Liver (tissue), 9 donors: ENCODE data around the gene RABL6. TPM values are rescaled to one million over a fixed set of nuclear protein-coding genes. Genes with fewer than 3 reads are reported as not detected.

Source experiments
- DNase-seq: peaks from one replicate; pipeline ENCODE4 v3.0.0-alpha.2; 2017; ENCODE audit warnings: low spot score
- H3K27ac ChIP-seq, 2 donors: one replicate each; pipeline ENCODE4 v1.7.0; 2013; ENCODE audit warnings: inconsistent platforms in 2 of 2, low read length in 2 of 2, control low read depth in 1 of 2, low read depth in 1 of 2, mild to moderate bottlenecking in 1 of 2
- H3K27me3 ChIP-seq, 4 donors: one replicate each; pipeline versions ENCODE4 v1.6.1 to v1.7.0; 2013; ENCODE audit warnings: low read length in 3 of 4, inconsistent platforms in 1 of 4, mild to moderate bottlenecking in 1 of 4, moderate library complexity in 1 of 4; ENCODE audit not compliant: control insufficient read depth in 4 of 4, insufficient read depth in 4 of 4
- H3K36me3 ChIP-seq, 4 donors: one replicate each; pipeline versions ENCODE4 v1.6.1 to v1.7.0; 2013; ENCODE audit warnings: low read length in 3 of 4, mild to moderate bottlenecking in 3 of 4, low read depth in 1 of 4, moderate library complexity in 1 of 4; ENCODE audit not compliant: control insufficient read depth in 4 of 4, insufficient read depth in 3 of 4
- H3K4me1 ChIP-seq, 4 donors: one replicate each; pipeline versions ENCODE4 v1.6.1 to v1.7.0; 2013; ENCODE audit warnings: low read length in 3 of 4, mild to moderate bottlenecking in 3 of 4, moderate library complexity in 1 of 4; ENCODE audit not compliant: control insufficient read depth in 4 of 4, insufficient read depth in 4 of 4
- H3K4me3 ChIP-seq, 3 donors: one replicate each; pipeline versions ENCODE4 v1.6.1 to v1.7.0; 2013; ENCODE audit warnings: low read length in 3 of 3, control low read depth in 1 of 3, low read depth in 1 of 3, mild to moderate bottlenecking in 1 of 3
- H3K9ac ChIP-seq, 2 donors: one replicate each; pipeline ENCODE4 v1.7.0; 2013; ENCODE audit warnings: low read length in 2 of 2, mild to moderate bottlenecking in 2 of 2, moderate library complexity in 2 of 2, control low read depth in 1 of 2, low read depth in 1 of 2
- H3K9me3 ChIP-seq, 4 donors: one replicate each; pipeline versions ENCODE4 v1.6.1 to v1.7.0; 2013; ENCODE audit warnings: low read length in 3 of 4; ENCODE audit not compliant: control insufficient read depth in 4 of 4
- ATF3 ChIP-seq: IDR thresholded peaks from 2 replicates; pipeline ENCODE4 v1.6.1; 2016; ENCODE audit warnings: antibody characterized with exemption
- EGR1 ChIP-seq, 2 donors: IDR thresholded peaks; 2 replicates each; pipeline ENCODE4 v1.6.1; 2016 to 2018; ENCODE audit warnings: antibody characterized with exemption in 2 of 2, low read depth in 2 of 2
- FOXA1 ChIP-seq: IDR thresholded peaks from 2 replicates; pipeline ENCODE4 v1.6.1; 2016; ENCODE audit warnings: antibody characterized with exemption
- FOXA2 ChIP-seq: IDR thresholded peaks from 2 replicates; pipeline ENCODE4 v1.6.1; 2016; ENCODE audit warnings: antibody characterized with exemption
- GABPA ChIP-seq, 2 donors: IDR thresholded peaks in 1 of 2; conservative IDR thresholded peaks in 1 of 2; 2 replicates each; pipeline ENCODE4 v1.6.1; 2016; ENCODE audit warnings: antibody characterized with exemption in 2 of 2, mild to moderate bottlenecking in 1 of 2, moderate library complexity in 1 of 2
- HNF4A ChIP-seq, 2 donors: conservative IDR thresholded peaks; 2 replicates each; pipeline ENCODE4 v1.6.1; 2016; ENCODE audit warnings: antibody characterized with exemption in 2 of 2, mild to moderate bottlenecking in 2 of 2
- HNF4G ChIP-seq: IDR thresholded peaks from 2 replicates; pipeline ENCODE4 v1.6.1; 2016; ENCODE audit warnings: antibody characterized with exemption
- JUND ChIP-seq, 2 donors: IDR thresholded peaks; 2 replicates each; pipeline ENCODE4 v1.6.1; 2016; ENCODE audit warnings: antibody characterized with exemption in 2 of 2
- MAX ChIP-seq: IDR thresholded peaks from 2 replicates; pipeline ENCODE4 v1.6.1; 2016; ENCODE audit warnings: antibody characterized with exemption
- NR2F2 ChIP-seq: IDR thresholded peaks from 2 replicates; pipeline ENCODE4 v1.6.1; 2016; ENCODE audit warnings: antibody characterized with exemption
- RAD21 ChIP-seq, 2 donors: IDR thresholded peaks; 2 replicates each; pipeline ENCODE4 v1.6.1; 2016; ENCODE audit warnings: antibody characterized with exemption in 2 of 2, mild to moderate bottlenecking in 2 of 2
- REST ChIP-seq: IDR thresholded peaks from 2 replicates; pipeline ENCODE4 v1.6.1; 2016; ENCODE audit warnings: antibody characterized with exemption, mild to moderate bottlenecking
- RXRA ChIP-seq, 2 donors: IDR thresholded peaks; 2 replicates each; pipeline ENCODE4 v1.6.1; 2017 to 2018; ENCODE audit warnings: antibody characterized with exemption in 2 of 2, mild to moderate bottlenecking in 1 of 2
- SP1 ChIP-seq: IDR thresholded peaks from 2 replicates; pipeline ENCODE4 v1.6.1; 2018; ENCODE audit warnings: antibody characterized with exemption, mild to moderate bottlenecking
- TAF1 ChIP-seq: conservative IDR thresholded peaks from 2 replicates; pipeline ENCODE4 v1.6.1; 2016; ENCODE audit warnings: antibody characterized with exemption, mild to moderate bottlenecking
- YY1 ChIP-seq: IDR thresholded peaks from 2 replicates; pipeline ENCODE4 v1.6.1; 2016; ENCODE audit warnings: antibody characterized with exemption, mild to moderate bottlenecking
- WGBS: extraction: QIAGEN DNeasy Blood & Tissue Kit; methylation state at CpG from one replicate; pipeline ENCODE4 v1.1.7; 2013; 5-methylcytosine and 5-hydroxymethylcytosine counted together
- polyA plus RNA-seq, 2 donors: library from polyadenylated mRNA; stranded (reverse) in 1 of 2; unstranded in 1 of 2; fragments of 200-250 nt in 1 of 2; fragments of >200 nt in 1 of 2; fragmentation: Nextera tagmentation in 1 of 2; extraction: Ambion mirVana in 1 of 2; gene quantifications; one replicate each; pipeline versions ENCODE4 v1.2.1 to v1.2.3, GENCODE V29; 2013 to 2015
- total RNA-seq, 2 donors: library from RNA; depleted of rRNA; stranded (reverse); fragments of >200 nt; gene quantifications; one replicate each; pipeline ENCODE4 v1.2.3, GENCODE V29; 2014
- donor health status: healthy.
- donor health status: healthy.
- donor health status: healthy.
- donor health status: healthy.
- donor health status: healthy.

Gene RABL6
- total and polyA plus RNA-seq, 4 donors = 3.6 to 32.6 (median 10.7) TPM

GRCh38 chr9:136794281-136794999 is 13.3 kb upstream of the RABL6 start:
- Histone ChIP-seq H3K4me1 (peaks cover 10 to 37% (median 31%) of the 10 kb centered on the region in 4 donors), H3K27me3 (no peaks in the 10 kb centered on the region), H3K27ac (no peak overlapping the region), H3K9me3 (no peaks in the 10 kb centered on the region), H3K4me3 (no peak overlapping the region), H3K36me3 (peaks cover 0 to 2% (median under 1%) of the 10 kb centered on the region in 4 donors), H3K9ac (no peak overlapping the region)
- WGBS = 89% methylated on average over 14 of the region's 14 CpGs
- no peak for DNase-seq
- no peak for TF ChIP-seq HNF4G
- TF ChIP-seq FOXA1 = no peak
- no peak for TF ChIP-seq SP1
- no peak for TF ChIP-seq ATF3
- TF ChIP-seq YY1 = no peak
- no peak for TF ChIP-seq RXRA (IDR thresholded peaks at IDR 0.05)
- no peak for TF ChIP-seq HNF4A (conservative IDR thresholded peaks at IDR 0.05)
- TF ChIP-seq MAX = no peak
- TF ChIP-seq RAD21 (IDR thresholded peaks at IDR 0.05) = no peak
- no peak for TF ChIP-seq FOXA2
- no peak for TF ChIP-seq NR2F2
- no peak for TF ChIP-seq JUND (IDR thresholded peaks at IDR 0.05)
- TF ChIP-seq TAF1 = no peak

- Histone ChIP-seq H3K9me3 (no peaks in the 10 kb centered on the region), H3K27me3 (no peaks in the 10 kb centered on the region), H3K36me3 (peaks cover 0 to 2% (median under 1%) of the 10 kb centered on the region in 4 donors), H3K27ac (no peak overlapping the region), H3K9ac (no peak overlapping the region), H3K4me1 (peaks cover 15 to 40% (median 33%) of the 10 kb centered on the region in 4 donors), H3K4me3 (no peak overlapping the region)
- 64% methylated on average over 6 of the region's 6 CpGs for WGBS
- no peak for TF ChIP-seq HNF4G
- no peak for TF ChIP-seq EGR1 (IDR thresholded peaks at IDR 0.05; ENCODE audit: low read depth in 2 of 2)
- TF ChIP-seq REST = no peak
- TF ChIP-seq GABPA (IDR thresholded peaks at IDR 0.05 in 1 of 2, conservative IDR thresholded peaks at IDR 0.05 in 1 of 2) = no peak
- DNase-seq = no peak
These were observed 12.8 kb upstream of the RABL6 start for GRCh38 chr9:136795000-136795348.
